GM19239 (cell line): ENCODE results near the gene PTPRG.

Experiments used
- DNase-seq: peaks from one replicate; pipeline ENCODE4 v3.0.0; 2011; ENCODE audit warnings: low spot score; ENCODE audit not compliant: insufficient read length
- FAIRE-seq: peaks from 2 replicates; lab custom pipeline; 2011; peaks lifted over from hg19 to GRCh38; lab: Jason Lieb, UNC

PTPRG gene

DNA sequence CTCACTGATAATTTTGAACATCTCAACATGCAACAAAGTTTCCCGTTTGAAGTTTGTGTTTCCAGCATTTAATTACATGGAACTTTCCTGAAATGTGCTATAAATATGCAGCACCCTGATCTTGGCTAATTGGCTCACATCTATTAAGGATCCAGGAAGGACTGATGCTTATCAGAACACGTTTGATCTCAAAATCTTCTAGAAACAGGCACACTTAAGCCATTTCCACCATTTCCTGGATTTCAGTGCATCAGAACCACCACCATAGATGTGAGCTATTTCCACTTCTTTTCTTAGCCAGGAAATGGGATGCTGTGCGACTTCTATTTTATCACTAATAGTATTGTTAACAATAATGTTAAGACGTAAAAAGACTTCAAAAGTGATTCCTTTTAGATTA lies 583.1 kb downstream of the PTPRG start:
- DNase-seq = no peak
- FAIRE-seq = no peak

DNA sequence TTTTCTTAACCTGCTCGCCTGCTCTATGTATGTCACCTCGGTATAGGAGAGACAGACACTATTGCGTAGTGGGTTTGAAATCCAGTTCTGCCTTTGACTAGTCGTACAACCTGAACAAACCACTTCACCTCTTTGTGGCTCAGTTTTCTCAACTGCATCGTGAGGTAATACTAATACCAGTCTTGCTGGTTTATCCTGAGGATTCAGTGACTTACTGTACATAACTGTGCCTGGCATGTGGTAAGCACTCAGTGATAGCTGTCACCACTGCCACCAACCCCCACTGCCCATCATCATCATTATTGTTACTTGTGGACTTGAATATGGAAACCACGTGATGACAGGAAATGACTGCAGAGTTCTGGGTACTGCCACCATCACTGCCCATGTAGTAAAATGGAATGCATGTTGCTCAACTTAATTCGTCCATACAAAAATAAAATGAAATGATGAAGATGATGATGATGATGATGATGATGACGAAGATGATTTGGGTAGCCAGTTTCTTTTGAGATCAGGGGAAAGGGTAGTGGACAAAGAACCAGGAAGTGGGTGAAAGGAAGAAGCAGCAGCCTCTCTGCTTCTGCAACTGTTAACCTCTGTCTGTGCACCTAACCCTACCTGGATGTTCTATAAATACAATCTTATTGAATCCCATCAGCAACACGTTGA lies 583.9 kb downstream of the PTPRG start:
- FAIRE-seq (no peak), DNase-seq (no peak)

DNA sequence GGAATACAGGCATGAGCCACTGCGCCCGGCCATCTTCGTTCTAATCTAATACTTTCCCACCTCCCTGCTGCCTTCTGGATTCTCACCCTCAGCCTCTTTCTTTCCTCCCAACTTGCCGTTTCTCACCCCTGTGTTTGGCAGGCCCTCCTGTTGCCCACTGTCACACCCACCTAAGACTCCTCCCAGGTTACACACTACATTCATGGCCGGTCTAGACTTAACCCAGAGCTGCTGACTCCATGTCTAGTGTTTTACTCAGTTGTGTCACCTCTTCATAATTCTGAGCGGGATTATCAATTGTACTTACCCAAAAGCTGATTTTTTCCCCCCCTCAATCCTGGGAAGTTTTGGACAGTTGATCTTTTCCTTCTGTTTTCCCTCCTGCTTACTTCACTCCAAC lies 588.2 kb downstream of the PTPRG start:
- FAIRE-seq (no peak), DNase-seq (no peak)

DNA sequence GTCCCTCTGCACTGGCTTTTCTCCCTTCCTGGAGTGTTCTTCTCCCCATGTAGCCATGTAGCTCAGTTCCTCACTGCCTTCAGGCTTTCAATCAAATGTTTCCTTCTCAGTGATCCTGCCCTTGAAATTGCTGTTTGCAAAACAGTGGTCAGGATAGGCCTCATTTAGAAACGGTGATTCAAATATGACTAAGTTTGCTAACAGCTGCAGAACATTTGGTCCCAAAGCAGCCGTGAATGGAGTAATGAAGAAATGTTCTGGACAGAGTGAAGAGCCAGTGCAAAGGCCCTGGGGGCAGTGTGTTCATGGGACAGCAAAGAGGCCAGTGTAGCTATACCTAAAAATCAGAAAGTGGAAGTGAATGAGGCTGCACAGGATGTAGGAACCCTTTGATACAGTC lies 588.6 kb downstream of the PTPRG start:
- FAIRE-seq = no peak

DNA sequence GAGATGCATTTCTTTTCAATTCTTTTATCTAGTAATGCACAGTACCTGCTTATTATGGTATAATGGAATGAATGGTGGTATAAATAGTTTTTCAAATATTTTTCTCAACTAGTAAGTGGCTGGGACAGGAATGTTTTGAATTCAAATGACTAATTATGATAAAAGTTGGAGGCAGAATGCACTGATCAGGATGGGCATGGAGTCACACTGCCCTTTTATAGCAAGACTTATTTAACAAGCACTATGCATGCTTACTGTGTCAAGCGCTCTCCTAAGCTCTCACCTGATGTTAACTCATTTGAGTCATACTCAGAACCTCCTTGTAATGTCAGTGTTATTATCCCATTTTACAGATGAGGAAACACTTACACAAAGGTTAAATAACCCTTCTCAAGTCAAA lies 590.2 kb downstream of the PTPRG start:
- DNase-seq (no peak), FAIRE-seq (no peak)

More for the DNA sequence above, 588.6 kb downstream of the PTPRG start:
- no peak for DNase-seq

DNA sequence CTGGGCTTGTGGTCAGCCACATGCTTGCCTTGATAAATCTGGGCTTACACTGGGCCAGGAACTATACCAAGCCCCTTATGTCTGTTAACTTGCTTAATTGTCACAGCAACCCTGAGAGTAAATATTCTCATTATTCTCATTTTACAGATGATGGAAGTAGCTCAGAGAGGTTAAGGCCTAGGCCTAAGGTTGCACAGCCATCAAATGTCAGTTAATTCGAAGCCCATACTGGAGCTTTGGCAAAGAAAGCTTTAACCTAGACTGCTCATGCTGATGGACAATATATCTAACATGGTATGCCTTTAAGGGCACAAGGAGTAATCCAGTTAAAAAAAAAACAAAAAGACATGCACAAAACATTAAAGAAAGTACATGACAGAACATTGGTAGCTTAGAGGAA lies 591.9 kb downstream of the PTPRG start:
- FAIRE-seq (no peak), DNase-seq (no peak)

DNA sequence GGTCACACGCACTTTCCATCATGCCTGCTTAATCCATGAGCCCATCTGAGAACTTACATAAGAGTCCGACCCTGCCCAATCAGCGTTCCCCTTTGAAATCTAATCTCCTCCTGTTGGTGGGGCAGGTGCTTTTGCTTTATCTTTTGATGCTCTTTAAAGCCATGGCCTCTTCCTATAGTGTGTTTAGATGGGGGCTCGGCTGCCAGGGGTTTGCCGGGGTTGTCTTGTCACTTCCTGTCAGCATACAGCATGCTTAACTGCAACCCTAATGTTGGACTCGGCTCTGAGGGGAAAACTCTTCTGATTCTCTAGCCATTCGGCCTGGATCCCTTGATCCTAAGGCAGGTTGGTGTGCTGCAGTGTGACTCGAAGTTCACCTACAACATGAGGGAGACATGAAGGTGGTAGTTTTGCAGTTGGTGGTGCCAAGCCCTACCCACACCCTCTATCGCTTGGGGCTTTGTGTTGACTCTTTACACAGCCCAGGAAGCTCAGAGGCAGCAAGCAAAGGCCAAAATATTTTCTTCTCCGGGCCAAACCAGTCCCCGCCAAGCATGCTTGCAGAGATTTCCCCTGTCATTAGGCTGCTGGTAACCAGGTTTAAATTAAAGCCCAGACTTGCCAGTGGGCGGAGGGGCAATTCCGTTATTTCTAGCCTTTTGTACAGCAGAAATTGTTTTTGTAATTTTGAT lies 593.2 kb downstream of the PTPRG start:
- FAIRE-seq (no peak), DNase-seq (no peak)

DNA sequence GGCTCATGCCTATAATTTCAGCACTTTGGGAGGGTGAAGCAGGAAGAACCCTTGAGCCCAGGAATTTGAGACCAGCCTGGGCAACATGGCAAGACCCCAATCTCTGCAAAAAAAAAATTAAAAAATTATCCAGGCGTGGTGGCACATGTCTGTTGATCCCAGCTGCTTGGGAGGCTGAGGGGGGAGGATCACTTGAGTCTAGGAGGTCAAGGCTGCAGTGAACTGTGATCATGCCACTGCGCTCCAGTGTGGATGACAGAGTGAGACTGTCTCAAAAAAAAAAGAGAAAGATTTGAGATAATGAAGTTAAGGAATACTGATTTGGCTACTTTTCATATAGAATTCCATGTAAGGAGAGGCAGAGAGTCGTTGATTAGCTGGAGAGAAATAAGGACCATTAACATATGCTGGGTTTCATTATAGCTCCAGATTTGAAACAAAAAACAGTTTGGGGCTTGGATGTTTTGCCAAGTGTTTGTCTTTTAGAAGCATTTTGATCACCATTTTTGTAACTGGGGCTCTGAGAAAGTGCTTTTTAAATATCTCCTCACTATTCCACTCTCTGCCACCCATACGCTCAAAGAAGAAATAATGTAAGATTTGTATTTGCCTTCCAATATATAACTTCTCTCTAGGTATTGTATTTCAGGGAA lies 597.8 kb downstream of the PTPRG start:
- DNase-seq (no peak), FAIRE-seq (no peak)

DNA sequence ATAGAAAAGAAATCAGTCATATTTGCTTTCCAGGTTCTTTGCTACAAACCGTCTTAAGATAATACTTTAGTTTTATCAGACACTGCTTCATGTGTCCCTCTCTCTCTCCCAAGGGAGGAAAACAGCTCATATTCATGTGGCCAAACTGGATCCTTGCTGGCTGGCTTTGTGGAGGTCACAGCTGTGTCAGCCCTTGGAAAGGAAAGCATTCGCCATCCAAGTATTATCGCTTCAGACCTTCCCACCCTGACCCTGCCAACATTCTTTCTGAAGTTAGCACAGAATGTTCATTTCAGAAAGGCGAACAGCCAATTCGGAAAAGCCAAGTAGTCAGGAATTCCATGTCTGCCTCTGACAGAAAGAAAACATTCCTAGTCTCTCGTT lies 598.3 kb downstream of the PTPRG start:
- no peak for FAIRE-seq
- DNase-seq = no peak

DNA sequence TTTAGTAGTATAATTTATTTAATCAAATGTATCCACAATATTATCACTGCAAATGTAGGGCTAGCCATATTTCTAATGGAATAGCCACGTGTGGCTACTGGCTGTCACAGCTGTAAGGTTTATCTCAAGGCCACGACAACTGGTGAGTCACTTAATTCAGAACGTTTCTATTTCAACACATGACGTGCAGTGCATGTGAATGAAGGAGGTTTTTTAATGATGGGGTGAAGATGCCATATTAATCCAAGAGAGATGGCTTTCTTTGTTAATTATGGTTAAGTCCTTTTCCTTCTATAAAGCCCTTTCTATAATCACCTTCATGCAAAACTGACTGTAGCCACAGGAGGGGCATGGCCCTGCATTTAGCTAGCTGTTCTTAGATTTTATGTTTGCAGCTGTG lies 600.0 kb downstream of the PTPRG start:
- DNase-seq (no peak), FAIRE-seq (no peak)

DNA sequence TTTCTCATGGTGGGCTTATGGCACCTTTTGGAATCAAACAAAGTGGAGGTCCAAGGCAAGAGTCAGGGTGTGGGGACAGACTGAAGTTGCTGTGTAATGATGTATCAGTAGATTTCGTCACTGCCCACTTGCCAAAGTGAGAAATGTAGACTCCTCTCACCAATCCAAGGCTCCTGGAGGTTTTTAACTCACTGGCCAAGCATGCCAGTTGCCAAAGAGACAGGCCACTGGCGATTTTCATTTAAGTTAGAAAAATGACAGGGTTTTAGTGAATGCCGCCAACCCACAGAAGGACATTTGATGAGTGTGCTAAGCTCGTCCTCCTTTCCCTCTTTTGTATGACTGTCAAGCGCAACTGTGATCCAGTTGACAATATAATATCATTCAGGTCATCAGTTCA lies 602.8 kb downstream of the PTPRG start:
- no peak for FAIRE-seq
- no peak for DNase-seq

DNA sequence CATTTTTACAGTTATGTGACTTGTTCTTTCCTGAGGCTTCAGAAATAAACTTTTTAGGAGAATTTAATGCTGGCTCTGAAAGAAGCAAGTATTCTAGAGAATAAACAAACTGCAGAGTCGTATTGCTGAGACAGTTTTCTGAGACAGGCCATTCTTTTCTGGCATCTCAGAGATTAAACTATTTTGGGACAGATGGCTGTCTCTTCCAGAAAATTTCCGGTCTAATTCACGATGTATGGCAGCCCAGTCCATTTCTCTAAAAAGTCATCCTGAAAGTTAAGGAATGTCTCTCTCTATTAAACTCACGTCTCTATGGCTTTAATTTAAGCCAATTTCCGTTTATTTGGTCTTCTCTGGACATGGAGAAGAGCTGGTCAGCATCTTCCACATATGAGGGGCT lies 603.4 kb downstream of the PTPRG start:
- DNase-seq (no peak), FAIRE-seq (no peak)

DNA sequence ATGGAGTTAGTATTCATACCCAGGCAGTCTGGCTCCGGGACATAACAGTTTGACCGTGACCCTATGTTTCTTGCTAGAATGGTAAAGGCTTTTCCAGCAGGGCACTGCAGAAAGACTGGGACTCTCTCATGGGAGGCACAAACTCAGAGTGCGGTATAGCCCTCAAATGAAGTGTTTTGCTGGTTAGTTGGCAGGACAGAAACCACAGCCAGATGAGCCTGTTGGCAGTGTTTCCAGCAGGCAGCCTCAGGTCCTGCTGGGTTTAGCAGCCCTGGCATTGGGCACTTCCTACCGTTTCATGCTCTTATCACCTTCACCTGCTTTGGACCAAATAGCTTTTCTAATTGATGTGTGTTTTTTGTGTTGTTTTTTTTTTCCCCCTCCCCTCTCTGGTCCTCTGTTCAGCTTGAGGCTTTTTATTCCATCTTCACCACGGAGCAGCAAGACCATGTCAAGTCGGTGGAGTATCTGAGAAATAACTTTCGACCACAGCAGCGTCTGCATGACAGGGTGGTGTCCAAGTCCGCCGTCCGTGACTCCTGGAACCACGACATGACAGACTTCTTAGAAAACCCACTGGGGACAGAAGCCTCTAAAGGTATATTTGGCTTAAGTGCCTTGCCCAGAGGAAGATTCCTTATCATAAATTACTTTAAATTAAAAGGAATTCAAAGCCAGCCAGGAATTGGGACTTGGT lies 606.3 kb downstream of the PTPRG start:
- DNase-seq = no peak
- FAIRE-seq = no peak

DNA sequence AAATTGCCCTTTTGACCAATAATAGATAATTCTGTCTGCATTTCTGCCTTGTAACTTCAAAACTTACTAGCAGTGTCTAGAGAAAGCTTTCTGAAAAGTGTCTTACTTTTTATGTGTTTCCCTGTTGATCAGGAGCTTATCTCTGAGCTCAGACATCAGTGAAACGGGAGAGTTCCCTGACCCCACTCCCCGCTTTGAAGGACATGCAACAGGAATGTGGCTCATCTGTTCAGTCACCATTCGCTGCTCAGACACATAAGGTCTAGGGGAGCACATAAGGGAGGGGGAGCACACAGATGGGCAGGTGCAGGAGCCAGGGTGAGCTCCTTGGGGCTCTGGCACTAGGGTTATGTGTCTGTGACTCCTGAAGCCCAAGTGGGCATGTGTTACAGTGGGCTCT lies 607.0 kb downstream of the PTPRG start:
- no peak for FAIRE-seq
- DNase-seq = no peak

DNA sequence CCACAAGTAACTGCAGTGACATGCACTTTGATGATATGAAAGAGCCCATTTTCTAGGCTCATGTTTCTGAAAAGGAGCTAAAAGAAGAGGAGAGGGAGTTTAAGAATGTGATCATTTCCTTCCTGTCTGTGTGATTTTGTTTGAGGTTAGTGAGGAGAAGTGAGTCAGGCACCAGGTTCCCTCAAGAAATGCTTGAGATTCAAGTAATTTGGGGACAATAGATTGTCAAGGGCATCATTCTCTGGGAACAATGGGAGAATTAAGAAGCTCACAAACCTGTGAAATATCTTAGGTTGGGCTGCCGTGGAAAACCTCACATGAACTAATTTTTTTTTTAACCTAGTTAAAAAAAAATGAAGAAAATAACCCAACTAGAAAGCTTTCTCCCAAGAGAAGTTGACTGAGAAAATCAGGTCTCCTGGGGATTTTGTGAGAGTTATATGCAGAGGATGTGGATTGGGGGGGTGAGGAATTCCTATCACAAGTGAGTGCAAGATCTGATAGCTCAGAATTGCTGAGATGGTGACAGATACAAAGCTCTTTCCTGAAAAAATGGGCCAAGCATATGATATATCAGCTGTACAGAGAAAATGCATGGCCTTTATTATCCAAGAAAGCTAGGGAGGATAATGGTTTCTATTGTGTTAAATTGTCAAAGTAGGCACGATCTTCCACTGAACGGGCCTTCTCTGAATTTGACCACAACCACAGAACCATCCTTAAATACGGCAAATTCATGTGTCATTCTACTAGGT lies 608.7 kb downstream of the PTPRG start:
- FAIRE-seq (no peak), DNase-seq (no peak)

DNA sequence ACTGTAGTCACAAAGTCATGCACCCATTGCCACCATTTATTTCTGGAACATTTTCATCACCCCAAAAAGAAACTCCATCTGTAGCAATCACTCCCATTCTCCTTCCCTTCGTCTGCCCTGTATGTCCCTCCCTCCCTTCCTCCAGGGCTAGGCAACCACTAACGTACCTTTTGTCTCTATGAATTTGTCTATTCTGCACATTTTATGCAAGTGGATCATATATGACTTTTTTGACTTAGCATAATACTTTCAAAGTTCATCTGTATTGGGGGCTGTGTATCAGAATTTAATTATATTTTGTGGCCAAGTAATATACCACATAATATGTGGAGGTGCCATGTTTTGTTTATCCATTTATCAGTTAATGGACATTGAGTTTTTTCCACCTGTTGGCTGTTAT lies 610.4 kb downstream of the PTPRG start:
- DNase-seq (no peak), FAIRE-seq (no peak)

DNA sequence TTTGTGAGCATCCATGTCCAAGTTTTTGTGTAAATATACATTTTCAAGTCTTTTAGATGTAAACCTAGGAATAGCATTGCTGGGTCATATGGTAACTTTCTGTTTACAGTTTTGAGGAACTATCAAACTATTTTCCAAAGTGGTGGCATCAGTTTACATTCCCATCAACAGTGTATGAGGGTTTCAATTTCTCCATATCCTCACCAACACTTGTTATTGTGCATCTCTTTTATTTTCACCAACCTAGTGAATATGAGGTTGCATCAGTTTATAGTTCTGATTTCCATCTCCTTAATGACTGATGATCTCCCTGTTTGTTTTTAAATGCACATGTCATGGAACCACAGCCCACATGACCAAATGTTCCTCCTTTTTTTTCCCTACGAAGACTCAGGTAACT lies 610.8 kb downstream of the PTPRG start:
- DNase-seq (no peak), FAIRE-seq (no peak)

DNA sequence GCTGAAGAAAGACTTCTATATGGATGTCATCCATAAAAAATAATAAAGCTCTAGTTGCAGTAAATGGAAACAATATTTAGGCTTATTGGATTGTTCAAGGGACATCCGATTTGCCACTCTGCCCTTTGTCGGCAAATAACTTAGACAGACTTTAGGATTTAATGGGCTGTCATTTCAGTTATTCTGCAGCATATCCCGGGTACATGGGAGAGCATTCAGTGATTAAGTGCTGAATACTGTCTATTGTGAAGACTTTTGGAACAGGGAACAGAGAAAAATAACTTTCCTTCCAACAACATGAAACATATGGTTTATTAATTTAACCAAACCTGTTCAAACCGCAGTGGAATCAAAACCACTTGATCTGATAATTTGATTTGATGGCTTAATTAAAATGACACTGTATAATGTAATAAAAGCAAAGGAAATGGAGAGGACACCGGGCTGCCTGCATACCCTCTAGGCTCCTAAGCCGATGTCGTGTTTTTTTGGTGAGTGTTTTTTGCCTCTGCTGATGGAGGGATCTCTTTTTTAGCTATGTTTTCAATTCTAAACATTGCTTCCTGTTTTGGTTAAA lies 612.7 kb downstream of the PTPRG start:
- FAIRE-seq (no peak), DNase-seq (no peak)

DNA sequence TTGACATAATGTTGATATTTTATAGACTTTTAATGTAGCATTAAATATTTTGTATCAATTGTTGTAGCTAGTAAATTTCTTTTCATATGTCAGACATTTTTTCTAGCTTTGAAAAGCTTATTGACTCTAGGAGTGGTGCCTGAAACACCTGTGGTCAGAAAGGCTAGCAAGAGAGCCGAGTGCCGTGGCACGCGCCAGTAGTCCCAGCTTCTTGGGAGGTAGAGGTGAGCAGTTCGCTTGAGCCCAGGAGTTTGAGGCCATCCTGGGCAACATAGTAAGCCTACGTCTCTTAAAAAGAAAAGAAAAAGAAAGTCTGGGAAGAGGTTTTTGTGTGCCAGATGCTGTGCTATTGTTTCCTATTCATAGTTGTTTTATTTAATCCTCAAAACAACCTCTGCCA lies 613.8 kb downstream of the PTPRG start:
- FAIRE-seq (no peak), DNase-seq (no peak)

DNA sequence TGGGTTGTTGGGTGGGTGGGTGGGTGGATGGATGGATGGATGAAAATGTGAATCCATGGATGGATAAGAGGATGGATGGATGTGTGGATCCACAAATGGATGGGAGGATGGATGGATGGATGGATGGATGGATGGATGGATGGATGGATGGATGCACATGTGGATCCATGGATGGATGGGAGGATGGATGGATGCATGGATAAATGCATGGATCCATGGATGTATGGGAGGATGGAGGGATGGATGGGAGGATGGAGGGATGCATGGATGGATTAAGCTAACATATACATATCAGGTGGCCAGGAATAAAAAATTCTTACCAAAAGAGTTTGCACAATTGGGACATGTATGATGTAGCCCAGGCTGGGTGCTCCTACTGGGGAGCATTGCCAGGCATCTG lies 616.7 kb downstream of the PTPRG start:
- DNase-seq (no peak), FAIRE-seq (no peak)
